Right lobe of liver (tissue), 6 donors: ENCODE data around the gene RSAD2. TPM values are rescaled to one million over a fixed set of nuclear protein-coding genes. Genes with fewer than 3 reads are reported as not detected.

Source experiments
- ATAC-seq, 4 donors: fragments of 200-7000 bp; cut with Tn5 transposase; one replicate each; pipeline ENCODE4 v1.9.1; 2020; ENCODE audit warnings: mild to moderate bottlenecking in 4 of 4, moderate library complexity in 4 of 4
- DNase-seq, 3 donors: peaks; one replicate each; pipeline ENCODE4 v3.0.0-alpha.2; 2020
- H3K27ac ChIP-seq, 3 donors: fragments of 200-600 bp; one replicate each; pipeline ENCODE4 v1.8.0; 2022
- H3K27me3 ChIP-seq, 2 donors: fragments of 200-600 bp; one replicate each; pipeline ENCODE4 v1.8.0; 2022
- H3K36me3 ChIP-seq, 4 donors: fragments of 200-600 bp; sonication (generic) in 1 of 4; one replicate each; pipeline versions ENCODE4 v1.5.1 to v1.8.0; 2017 to 2022; ENCODE audit warnings: control low read depth in 1 of 4
- H3K4me1 ChIP-seq, 4 donors: fragments of 200-600 bp; sonication (generic) in 1 of 4; one replicate each; pipeline versions ENCODE4 v1.5.1 to v1.8.0; 2017 to 2022; ENCODE audit warnings: control low read depth in 1 of 4
- H3K4me3 ChIP-seq, 3 donors: fragments of 200-600 bp; one replicate each; pipeline ENCODE4 v1.8.0; 2022
- H3K9me3 ChIP-seq, 4 donors: fragments of 200-600 bp; sonication (generic) in 1 of 4; one replicate each; pipeline versions ENCODE4 v1.5.1 to v1.8.0; 2017 to 2022; ENCODE audit warnings: control low read depth in 1 of 4
- CTCF ChIP-seq, 4 donors: fragments of 200-600 bp in 3 of 4; fragments of 450-650 bp in 1 of 4; IDR thresholded peaks; one replicate each; pipeline versions ENCODE4 v1.5.1 to v1.8.0; 2016 to 2022; ENCODE audit warnings: antibody characterized with exemption in 4 of 4, mild to moderate bottlenecking in 2 of 4
- POLR2A ChIP-seq: fragments of 450-650 bp; IDR thresholded peaks from one replicate; pipeline ENCODE4 v1.6.1; 2017; ENCODE audit warnings: antibody characterized with exemption, mild to moderate bottlenecking
- WGBS: methylation state at CpG from one replicate; pipeline ENCODE4 v1.1.6; 2018; ENCODE audit warnings: low coverage, low lambda C conversion rate; ENCODE audit not compliant: insufficient coverage; ENCODE audit errors: missing lambda C conversion rate; 5-methylcytosine and 5-hydroxymethylcytosine counted together
- intact Hi-C, 2 donors: fragments of 100-400 bp; cut with DNase I; formaldehyde crosslinking; loops; one replicate each; pipeline versions ENCODE4 v1.11.2 to v1.14.1; 2022
- total RNA-seq, 6 experiments: library from RNA; depleted of rRNA in 2 of 6; stranded (reverse); fragments of >200 nt in 2 of 6; fragmentation: NEBNext Ultra II Directional in 3 of 6; extraction: Animal tissue kit (Norgen Biotek cat#: 25700) in 3 of 6; gene quantifications; one replicate each; pipeline versions ENCODE4 v1.1.0 to v1.2.4, GENCODE V29; 2016 to 2023
- donor health status: DM: no; HTN: yes; CAD: no.
- donor health status: DM: no; HTN: no; CAD: no.
- donor health status: DM: no; HTN: no; CAD: no.
- donor health status: DM: no; HTN: yes; CAD: no.
- donor health status: DM: no; HTN: yes; CAD: no.

Gene RSAD2
- total RNA-seq, 6 experiments from 2014 or later, result 0.37 to 2.7 (median 1.1) TPM

GRCh38 chr2:6937157-6937556 is 59.6 kb downstream of the RSAD2 start:
- 100% methylated on average over 2 of the region's 2 CpGs for WGBS
- H3K36me3 ChIP-seq, result no peaks in the 10 kb centered on the region
- H3K4me3 ChIP-seq, result no peak overlapping the region
- no peaks in the 10 kb centered on the region for H3K27me3 ChIP-seq
- intact Hi-C loops, result no loop called here
- ATAC-seq (no peak), DNase-seq (no peak)
- no peak overlapping the region for H3K27ac ChIP-seq
- no peaks in the 10 kb centered on the region for H3K9me3 ChIP-seq
- TF ChIP-seq CTCF (IDR thresholded peaks at IDR 0.05), result no peak
- TF ChIP-seq POLR2A, result no peak
- no peaks in the 10 kb centered on the region for H3K4me1 ChIP-seq

GRCh38 chr2:6937582-6937981 is 60.0 kb downstream of the RSAD2 start:
- no peaks in the 10 kb centered on the region for H3K36me3 ChIP-seq
- no peak for ATAC-seq
- 97% methylated on average over 4 of the region's 4 CpGs for WGBS
- no peaks in the 10 kb centered on the region for H3K4me1 ChIP-seq
- H3K27ac ChIP-seq, result no peak overlapping the region
- no peaks in the 10 kb centered on the region for H3K27me3 ChIP-seq
- no peak for DNase-seq
- intact Hi-C loops, result no loop called here
- H3K4me3 ChIP-seq, result no peak overlapping the region
- no peaks in the 10 kb centered on the region for H3K9me3 ChIP-seq
- no peak for TF ChIP-seq POLR2A
- TF ChIP-seq CTCF (IDR thresholded peaks at IDR 0.05), result no peak

- no peak for TF ChIP-seq CTCF (IDR thresholded peaks at IDR 0.05)
- TF ChIP-seq POLR2A, result no peak
- intact Hi-C loops, result no loop called here
- no peaks in the 10 kb centered on the region for H3K4me1 ChIP-seq
- H3K27me3 ChIP-seq, result no peaks in the 10 kb centered on the region
- no peaks in the 10 kb centered on the region for H3K36me3 ChIP-seq
- no peak overlapping the region for H3K4me3 ChIP-seq
- DNase-seq (no peak), ATAC-seq (no peak)
- no peaks in the 10 kb centered on the region for H3K9me3 ChIP-seq
- 61% methylated on average over 2 of the region's 2 CpGs for WGBS
- H3K27ac ChIP-seq, result no peak overlapping the region
Observed at GRCh38 chr2:6939071-6939470, 61.5 kb downstream of the RSAD2 start.

GRCh38 chr2:6940820-6941219 is 63.2 kb downstream of the RSAD2 start:
- Histone ChIP-seq H3K27me3 (no peaks in the 10 kb centered on the region), H3K9me3 (no peaks in the 10 kb centered on the region), H3K27ac (no peak overlapping the region), H3K4me3 (no peak overlapping the region), H3K4me1 (no peaks in the 10 kb centered on the region), H3K36me3 (no peaks in the 10 kb centered on the region)
- DNase-seq (no peak), ATAC-seq (no peak)
- WGBS, result 93% methylated on average over 2 of the region's 2 CpGs
- TF ChIP-seq POLR2A (no peak), CTCF (IDR thresholded peaks at IDR 0.05) (no peak)
- intact Hi-C loops, result no loop called here
